ENCODE results near the gene RPS14.
A peak's percentile ranks its signal among the peaks of the same experiment; 100 is the strongest.

Gene RPS14

GRCh38 chr5:150444770-150445169, 4.8 kb downstream of the RPS14 start:
- no peak overlapping the region for H3K4me3 ChIP-seq (ENCODE audit: low read length, poor library complexity, severe bottlenecking)
- no peaks in the 10 kb centered on the region for H3F3A ChIP-seq (ENCODE audit: low read depth)
- peaks cover 23% of the 10 kb centered on the region for H3K4me1 ChIP-seq (ENCODE audit: insufficient read depth, low read length, poor library complexity, severe bottlenecking)
- no peak overlapping the region for H3K9ac ChIP-seq (ENCODE audit: low read depth, low read length, poor library complexity, severe bottlenecking)
- no peaks in the 10 kb centered on the region for H3K9me3 ChIP-seq (ENCODE audit: insufficient read depth, low read depth, low read length)
- peaks cover 57% of the 10 kb centered on the region for H4K20me1 ChIP-seq (ENCODE audit: insufficient read depth, low read length, poor library complexity, severe bottlenecking)
- H2AFZ ChIP-seq (ENCODE audit: low read length), result no peak overlapping the region
- peaks cover 10% of the 10 kb centered on the region for H3K27me3 ChIP-seq (ENCODE audit: insufficient read depth, low read length, poor library complexity, severe bottlenecking)
- no peak for TF ChIP-seq EZH2phosphoT487 (IDR thresholded peaks at IDR 0.05; ENCODE audit: borderline replicate concordance)
- no peak for TF ChIP-seq CTCF (conservative IDR thresholded peaks at IDR 0.05; ENCODE audit: low read length)
- H3K36me3 ChIP-seq (ENCODE audit: insufficient read depth, low read length), result peaks cover 49% of the 10 kb centered on the region
- peak overlapping the region; percentile 86 for H3K4me2 ChIP-seq (ENCODE audit: low read depth, low read length, poor library complexity, severe bottlenecking)
- no peaks in the 10 kb centered on the region for H3K9me2 ChIP-seq (replicated peaks; ENCODE audit: low read depth, low read length)
- peaks cover 62% of the 10 kb centered on the region for H3K79me2 ChIP-seq (ENCODE audit: insufficient read depth, low read length)

- peaks cover 51% of the 10 kb centered on the region for H3K79me2 ChIP-seq (ENCODE audit: insufficient read depth, low read length)
- TF ChIP-seq CTCF (conservative IDR thresholded peaks at IDR 0.05; ENCODE audit: low read length), result no peak
- TF ChIP-seq EZH2phosphoT487 (IDR thresholded peaks at IDR 0.05; ENCODE audit: borderline replicate concordance), result no peak
- H3K9me2 ChIP-seq (replicated peaks; ENCODE audit: low read depth, low read length), result no peaks in the 10 kb centered on the region
- H2AFZ ChIP-seq (ENCODE audit: low read length), result no peak overlapping the region
- H3K36me3 ChIP-seq (ENCODE audit: insufficient read depth, low read length), result peaks cover 49% of the 10 kb centered on the region
- H3K9me3 ChIP-seq (ENCODE audit: insufficient read depth, low read depth, low read length), result no peaks in the 10 kb centered on the region
- H4K20me1 ChIP-seq (ENCODE audit: insufficient read depth, low read length, poor library complexity, severe bottlenecking), result peaks cover 48% of the 10 kb centered on the region
- H3F3A ChIP-seq (ENCODE audit: low read depth), result no peaks in the 10 kb centered on the region
- H3K9ac ChIP-seq (ENCODE audit: low read depth, low read length, poor library complexity, severe bottlenecking), result no peak overlapping the region
- no peak overlapping the region for H3K4me2 ChIP-seq (ENCODE audit: low read depth, low read length, poor library complexity, severe bottlenecking)
- no peaks in the 10 kb centered on the region for H3K27me3 ChIP-seq (ENCODE audit: insufficient read depth, low read length, poor library complexity, severe bottlenecking)
- H3K4me1 ChIP-seq (ENCODE audit: insufficient read depth, low read length, poor library complexity, severe bottlenecking), result peaks cover 23% of the 10 kb centered on the region
- H3K4me3 ChIP-seq (ENCODE audit: low read length, poor library complexity, severe bottlenecking), result no peak overlapping the region
These were observed 6.1 kb downstream of the RPS14 start for GRCh38 chr5:150443242-150444075.

GRCh38 chr5:150442699-150443080, 6.8 kb downstream of the RPS14 start:
- no peaks in the 10 kb centered on the region for H3F3A ChIP-seq (ENCODE audit: low read depth)
- H3K9me2 ChIP-seq (replicated peaks; ENCODE audit: low read depth, low read length), result no peaks in the 10 kb centered on the region
- peaks cover 17% of the 10 kb centered on the region for H3K4me1 ChIP-seq (ENCODE audit: insufficient read depth, low read length, poor library complexity, severe bottlenecking)
- H3K4me3 ChIP-seq (ENCODE audit: low read length, poor library complexity, severe bottlenecking), result no peak overlapping the region
- no peak overlapping the region for H3K9ac ChIP-seq (ENCODE audit: low read depth, low read length, poor library complexity, severe bottlenecking)
- H3K27me3 ChIP-seq (ENCODE audit: insufficient read depth, low read length, poor library complexity, severe bottlenecking), result no peaks in the 10 kb centered on the region
- peaks cover 43% of the 10 kb centered on the region for H3K79me2 ChIP-seq (ENCODE audit: insufficient read depth, low read length)
- no peak overlapping the region for H2AFZ ChIP-seq (ENCODE audit: low read length)
- TF ChIP-seq EZH2phosphoT487 (IDR thresholded peaks at IDR 0.05; ENCODE audit: borderline replicate concordance) (no peak), CTCF (conservative IDR thresholded peaks at IDR 0.05; ENCODE audit: low read length) (no peak)
- peaks cover 46% of the 10 kb centered on the region for H3K36me3 ChIP-seq (ENCODE audit: insufficient read depth, low read length)
- H3K4me2 ChIP-seq (ENCODE audit: low read depth, low read length, poor library complexity, severe bottlenecking), result no peak overlapping the region
- H3K9me3 ChIP-seq (ENCODE audit: insufficient read depth, low read depth, low read length), result no peaks in the 10 kb centered on the region
- peaks cover 40% of the 10 kb centered on the region for H4K20me1 ChIP-seq (ENCODE audit: insufficient read depth, low read length, poor library complexity, severe bottlenecking)

Measured in Loucy (cell line).